HG02973 (cell line): ENCODE results near the gene PACRG.

Experiments
- ATAC-seq: cut with Tn5 transposase; IDR thresholded peaks from one replicate; pipeline ENCODE4 v1.9.1; 2021; ENCODE audit warnings: moderate library complexity; ENCODE audit not compliant: unreplicated experiment

PACRG gene

DNA sequence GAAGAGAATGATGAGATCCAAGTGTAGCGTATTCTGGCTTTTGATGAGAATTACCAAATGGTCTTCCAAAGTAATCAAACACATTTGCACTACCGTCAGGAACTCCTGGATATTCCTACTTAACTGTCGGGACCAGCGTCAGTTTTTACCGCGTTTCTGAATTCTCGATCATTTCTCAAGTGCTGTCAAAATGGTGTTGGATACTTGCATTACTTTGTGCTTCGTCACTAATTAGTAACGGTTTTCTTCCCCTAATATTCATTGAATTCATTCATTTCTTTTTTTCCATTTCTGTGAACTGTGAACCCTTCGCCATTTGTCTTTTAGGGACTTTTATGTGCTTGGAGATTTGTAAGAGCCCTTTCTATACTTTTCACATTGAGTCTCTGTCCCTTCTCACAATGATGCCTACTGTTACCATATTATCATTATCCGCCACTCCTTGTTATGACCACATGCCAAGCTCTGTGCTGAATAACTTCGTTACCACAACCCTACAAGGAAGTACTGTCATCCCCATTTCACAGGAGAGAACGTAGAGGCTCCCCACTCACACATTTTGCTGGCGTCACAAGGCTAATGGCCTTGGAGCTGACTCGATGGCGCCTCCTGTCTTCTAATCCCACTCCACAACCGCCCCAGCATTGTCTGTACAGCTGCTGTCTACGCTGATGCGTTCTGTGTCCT lies 612.6 kb downstream of the PACRG start:
- no peak for ATAC-seq

DNA sequence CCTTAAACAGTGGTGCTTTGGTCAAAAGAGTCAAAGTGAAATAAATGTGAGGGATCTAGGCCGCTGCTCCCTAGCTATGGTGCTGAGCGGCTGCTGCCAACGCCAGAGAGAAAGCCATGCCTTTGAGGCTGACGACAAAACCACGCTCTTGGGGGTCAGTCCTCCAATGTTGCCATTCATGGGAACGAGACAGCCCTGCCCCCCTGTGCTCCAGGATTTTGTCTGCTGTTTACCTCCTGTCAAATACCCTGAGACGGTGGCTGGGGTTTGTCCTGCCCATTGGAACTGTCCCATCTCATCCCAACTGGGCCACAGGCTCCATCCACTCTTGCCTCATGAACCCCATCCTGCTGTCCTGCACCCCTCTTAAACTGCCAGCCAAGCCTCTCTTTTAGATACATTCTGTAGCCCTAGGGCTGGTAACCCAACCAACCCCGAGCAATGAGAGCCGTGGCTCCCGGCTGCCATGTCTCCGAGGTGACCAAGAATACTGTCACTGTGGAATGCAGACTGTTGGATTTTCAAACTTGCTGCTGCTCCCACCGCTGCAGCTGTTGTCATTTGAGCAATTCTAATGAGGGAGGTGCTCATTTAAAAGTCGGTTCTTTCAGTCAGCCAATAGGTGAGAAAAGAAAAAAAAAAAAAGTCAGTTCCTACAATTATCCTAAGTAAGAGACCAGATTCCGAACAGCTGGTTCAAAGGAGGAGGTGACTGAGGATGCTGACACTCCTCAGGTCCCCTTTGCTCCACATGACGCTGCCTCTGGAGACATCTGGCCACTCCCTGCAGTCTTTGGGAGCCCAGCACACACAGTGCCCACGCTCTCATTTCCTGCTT lies 613.7 kb downstream of the PACRG start:
- no peak for ATAC-seq

DNA sequence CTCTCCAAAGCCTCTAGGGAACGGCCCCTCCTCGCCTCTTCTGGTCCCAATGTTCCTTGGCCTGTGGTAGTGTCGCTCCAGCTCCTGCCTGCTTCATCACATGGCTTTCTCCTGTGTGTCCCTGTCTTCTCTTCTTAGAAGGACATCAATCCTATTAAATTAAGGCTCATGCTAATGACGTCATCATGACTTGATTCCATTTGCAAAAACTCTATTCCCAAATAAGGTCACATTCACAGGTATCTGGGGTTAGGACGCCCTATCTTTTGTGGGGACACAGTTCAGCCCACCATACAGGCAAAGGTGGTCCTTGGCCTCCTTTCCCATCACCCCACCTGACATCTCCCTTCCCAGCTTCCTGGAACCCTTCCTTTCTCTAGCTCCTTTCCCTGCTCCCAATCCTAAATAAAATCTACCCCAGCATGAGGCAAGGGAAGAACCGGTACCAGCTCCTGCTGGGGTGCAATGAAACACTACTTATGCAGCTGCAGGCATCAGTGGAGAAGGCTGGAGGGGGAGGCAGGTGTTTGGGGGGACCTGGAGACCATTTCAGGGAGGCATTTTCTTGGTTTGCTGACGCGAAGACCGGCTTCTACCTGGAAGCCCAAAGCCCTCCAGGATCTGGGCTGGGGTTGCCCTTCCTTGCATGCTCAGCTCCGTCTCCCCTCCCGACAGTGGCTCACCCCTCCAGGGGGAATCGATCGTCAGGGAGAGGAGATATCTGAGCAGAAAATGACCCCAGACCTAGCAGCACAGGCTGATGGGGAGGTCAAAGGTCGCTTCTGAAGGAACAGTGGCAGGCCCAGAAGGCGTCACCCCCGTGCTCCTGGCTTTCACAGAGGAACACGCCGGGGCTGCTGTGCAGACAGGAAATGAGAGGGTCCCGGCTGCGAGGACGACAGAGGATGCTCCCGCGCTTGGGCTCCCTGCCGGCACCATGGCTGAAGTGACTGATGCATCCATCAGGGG lies 615.1 kb downstream of the PACRG start:
- no peak for ATAC-seq

DNA sequence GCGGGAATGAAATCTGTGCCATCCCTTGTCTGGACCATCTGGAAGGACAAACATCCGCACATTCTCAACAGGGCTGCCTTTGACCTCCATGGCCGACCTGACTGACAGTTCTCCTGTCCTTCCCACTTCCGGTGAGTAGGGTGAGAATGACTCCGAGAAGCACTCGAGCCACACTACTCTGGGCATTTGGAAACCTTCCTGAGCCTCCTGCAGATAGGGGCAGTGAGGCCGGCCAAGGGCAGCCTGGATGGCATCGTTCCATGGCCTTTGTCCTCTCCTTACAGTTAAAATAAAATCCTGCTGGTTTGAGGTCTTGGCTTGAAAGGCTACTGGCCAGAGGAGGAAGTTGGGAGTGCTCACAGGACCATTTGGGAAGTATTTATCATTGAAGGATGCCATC lies 615.8 kb downstream of the PACRG start:
- no peak for ATAC-seq

DNA sequence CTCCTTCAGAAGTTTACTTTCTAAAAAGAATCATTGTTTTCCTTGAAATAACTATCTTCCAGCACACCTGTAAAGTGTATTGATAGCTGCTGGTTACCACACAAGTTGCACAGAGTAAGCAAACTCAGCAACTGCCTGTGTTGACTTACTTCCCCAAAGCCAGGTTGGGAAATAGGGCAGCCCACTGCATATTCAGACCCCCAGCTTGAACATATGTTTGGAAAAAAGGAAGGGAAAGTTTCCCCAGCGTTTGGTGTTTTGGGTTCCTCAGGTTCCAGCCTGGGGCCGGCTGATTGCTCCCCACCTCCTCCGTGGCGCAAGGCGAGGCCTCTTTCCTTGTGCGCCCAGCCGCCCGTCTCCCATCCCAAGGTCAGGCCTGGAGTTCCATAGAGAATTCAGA lies 616.6 kb downstream of the PACRG start:
- ATAC-seq: no peak

DNA sequence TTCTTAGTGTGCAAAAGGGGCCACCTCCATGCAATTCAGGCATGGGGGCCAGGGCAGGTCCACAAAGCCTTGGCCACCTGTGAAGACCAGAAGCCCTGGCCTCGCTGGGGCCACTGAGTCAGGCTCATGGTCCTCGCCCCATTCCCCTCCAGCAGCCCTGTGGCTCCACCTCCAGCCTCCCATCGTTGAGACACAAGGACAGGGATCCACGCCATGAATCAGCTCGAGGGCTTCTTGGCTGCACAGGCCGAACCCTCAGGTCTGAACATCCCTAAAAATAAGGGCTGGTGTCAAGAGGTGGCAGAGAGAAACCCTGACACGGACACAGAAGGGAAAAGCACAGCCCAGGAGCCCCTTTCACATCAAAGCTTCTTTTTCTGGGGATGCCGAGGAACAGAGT lies 618.2 kb downstream of the PACRG start:
- ATAC-seq: no peak

DNA sequence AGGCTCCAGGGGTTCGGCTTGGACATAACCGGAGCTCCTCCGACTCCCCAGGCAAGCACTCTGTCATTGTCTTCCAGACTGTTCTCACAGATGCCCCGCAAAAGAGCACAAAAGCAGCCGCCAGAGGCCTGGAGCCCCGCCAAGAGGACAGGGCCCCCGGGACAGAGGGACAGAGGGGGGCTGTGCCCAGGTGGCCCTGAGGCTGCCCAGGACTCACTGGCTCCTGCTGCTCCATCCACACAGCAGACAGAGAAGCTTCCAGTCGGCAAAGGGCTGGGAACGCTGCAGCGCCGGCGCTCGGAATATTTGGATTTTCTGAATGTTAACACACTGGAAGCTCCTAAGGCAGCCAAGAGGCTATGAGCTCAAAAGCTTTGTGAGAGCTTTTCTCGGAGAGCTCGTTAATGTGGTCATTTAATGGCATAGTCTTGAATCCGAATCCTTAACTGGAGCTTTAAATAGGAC lies 618.8 kb downstream of the PACRG start:
- ATAC-seq: no peak

DNA sequence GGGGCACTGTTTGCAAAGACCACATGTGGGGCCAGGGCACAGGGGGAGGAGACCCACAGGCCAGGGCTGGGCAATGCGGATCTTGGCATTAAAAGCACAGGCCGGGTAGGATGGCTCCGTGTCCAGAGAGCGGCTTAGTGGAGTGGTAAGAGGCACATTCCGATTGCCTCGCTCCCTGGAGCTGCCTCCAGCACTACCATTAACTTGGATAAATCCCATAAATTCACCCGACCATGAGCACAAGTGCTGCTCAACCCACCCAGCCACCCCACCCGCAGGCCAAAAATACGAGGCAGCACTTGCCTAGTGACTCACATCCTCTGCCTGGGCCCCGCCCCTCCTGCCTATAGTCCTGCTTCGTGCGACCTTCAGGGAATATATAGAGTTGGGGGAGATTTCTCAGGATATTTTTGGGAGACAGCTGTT lies 619.3 kb downstream of the PACRG start:
- ATAC-seq: no peak

DNA sequence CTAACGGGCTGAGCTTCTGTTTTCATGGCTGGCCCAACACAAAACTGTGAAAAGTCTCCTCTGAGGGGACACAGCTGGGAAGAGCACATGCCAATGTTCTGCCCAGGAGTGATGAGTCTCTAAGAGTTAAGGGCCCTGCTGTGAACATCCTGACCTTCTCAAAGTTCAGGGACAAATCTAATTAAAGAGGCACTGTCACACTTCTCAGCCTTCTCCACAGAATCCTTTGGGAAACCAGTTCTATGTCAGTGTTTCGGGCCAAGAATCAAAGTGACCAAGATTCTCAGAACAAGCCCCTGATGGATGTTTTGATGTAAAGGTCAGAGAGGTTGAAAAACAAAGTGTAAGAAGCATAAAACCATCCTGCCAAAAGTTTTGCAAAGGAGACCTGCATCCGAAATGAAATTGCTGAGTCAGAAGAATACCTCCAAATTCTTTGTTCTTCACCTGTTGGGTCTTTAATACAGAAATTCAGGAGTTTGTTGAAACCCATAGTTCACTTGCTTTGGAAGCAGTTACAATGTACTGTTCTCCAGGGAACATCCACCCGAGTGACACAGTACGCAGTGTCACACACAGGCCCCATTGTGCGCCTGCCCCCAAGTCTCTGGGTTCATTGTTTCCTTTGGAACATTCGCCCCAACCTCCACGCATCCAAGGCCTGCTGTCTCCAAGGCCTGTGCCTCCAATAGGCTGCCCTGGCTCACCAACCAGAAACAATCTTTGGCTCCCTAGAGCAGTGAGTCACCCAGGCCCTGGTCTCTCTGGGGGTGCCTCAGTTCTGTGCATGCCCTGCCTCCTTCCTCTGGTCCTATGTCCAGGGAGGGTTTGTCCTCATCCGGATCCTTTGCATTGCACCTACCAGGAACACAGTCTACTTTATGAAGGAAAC lies 621.3 kb downstream of the PACRG start:
- ATAC-seq: no peak

DNA sequence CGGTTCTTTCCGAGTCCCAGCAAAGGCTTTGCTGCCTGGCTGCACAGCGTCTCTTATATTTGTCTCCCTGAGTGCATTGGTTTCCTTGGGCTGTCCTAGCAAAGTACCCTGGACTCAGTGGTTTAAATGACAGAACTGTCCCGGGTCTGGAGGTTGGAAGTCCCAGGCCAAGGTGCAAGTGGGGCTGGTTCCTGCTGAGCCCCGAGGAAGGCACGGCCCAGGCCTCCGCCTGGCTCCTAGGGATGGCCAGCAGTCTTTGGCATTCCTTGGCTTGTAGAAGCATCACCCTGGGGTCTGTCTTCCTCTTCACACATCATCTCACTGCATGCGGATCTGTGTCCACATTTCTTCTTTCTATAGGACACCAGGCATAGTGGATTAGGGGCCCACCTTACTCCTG lies 621.9 kb downstream of the PACRG start:
- no peak for ATAC-seq

DNA sequence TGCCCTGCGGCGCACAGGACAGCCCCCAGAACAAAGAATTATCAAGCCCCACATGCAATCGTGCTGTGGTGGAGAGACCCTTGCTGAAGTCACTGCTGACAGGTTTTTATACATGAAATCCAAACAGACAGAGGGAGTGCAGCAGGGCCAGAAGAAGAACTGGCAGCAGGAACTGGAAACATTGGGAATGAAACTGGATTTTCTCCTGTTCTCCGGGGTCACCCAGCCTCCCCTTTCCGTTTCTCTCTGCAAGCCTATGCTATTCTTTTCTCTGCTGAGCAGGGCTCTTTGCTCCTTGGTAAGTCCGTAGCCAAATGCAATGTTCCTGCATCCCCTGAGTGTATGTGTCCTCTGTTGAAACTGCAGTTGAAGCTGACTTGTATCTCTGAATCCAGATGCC lies 623.2 kb downstream of the PACRG start:
- no peak for ATAC-seq

DNA sequence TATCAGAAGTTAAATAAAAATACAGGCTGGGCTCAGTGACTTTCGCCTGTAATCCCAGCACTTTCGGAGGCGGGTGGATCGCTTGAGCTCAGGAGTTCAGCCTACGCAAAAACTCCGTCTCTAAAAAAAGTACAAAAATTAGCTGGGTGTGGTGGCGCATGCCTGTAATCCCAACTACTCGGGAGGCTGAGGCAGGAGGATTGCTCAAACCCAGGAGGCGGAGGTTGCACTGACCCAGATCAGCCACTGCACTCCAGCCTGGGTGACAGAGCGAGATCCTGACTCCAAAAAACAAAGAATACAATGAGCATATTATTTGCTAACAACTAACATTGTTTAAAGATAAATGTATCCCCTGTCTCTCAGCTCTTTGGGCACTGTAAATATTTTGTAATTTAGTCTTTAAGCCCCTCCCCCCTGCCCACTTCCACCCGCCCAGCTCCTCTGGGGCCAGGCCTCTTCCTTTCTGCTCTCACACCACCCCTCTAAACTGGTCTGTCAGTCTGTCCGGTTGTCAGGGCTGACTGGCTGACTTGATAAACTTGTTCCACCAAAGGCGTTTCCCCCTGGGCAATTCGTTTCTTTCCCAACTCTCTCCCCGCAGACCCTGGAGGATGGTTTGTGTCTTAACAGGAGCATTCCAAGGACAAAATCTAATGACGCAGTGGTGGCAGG lies 624.4 kb downstream of the PACRG start:
- no peak for ATAC-seq

DNA sequence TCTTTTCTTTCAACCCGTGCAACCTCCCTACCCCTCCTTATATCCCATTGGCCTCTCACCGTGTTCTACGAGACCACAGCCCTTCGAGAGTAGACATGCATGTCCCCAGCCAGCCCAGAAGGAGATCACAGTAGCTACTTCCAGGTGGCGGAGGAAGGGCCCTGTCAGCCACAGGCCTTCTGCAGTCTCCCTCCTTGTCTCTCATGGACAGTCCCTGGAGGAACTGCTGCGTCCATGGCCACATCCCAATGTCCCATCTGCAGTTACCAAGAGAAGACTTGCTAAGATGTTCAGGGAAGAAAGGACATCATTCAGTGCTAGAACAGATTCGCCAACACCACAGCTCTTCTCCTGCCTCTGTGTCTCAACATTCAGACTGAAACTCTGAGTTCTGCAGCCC lies 625.2 kb downstream of the PACRG start:
- ATAC-seq: no peak

DNA sequence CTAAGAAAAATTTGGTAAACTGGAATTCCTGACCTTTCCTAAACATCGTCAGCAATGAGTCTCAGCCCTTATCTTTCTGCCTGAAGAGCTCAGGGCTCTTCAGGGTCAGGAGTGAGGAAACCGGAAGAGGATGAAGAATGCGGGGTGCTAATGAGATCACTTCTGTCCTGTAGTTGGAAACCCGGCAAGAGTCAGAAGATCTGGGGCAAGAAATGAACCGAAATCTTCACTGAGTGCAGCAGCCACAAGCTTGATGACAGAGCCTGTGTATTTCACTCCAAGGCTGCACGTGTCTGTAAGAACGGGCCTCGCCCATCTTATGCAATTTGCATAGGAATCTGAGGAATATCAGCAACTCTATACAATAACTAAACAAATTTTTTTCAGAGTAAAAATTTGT lies 626.3 kb downstream of the PACRG start:
- ATAC-seq: no peak

DNA sequence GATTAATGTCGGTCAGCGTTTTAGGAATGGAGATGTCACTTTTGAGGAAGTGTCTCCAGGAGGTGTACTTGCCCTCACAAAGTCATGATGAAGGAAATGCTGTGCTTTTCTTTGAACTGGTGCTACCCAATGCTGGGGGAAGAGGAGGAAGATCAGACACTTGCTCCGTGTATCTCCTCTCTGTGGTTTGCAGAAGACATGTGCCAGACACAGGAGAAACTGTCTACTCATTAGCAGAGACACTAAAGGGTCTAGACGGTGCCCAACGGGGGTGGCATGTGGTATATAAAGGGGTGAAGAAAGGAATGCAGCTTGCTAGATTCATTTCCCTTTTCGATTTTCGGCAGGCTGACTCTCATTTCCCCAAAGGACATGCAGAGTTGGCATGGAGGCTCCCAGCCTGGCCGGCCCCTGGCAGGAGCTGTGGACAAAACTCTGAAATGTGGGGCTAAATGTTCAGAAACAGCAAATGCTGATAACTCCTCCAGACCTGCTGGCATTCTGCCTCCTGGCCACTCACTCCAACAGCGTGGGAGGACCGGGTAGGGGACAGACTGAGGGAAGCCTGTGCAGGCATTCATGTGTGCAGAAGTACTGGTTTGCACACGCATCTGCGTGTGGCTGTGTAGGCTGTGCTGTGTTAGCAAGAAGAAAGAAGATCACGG lies 627.1 kb downstream of the PACRG start:
- peak; percentile 82 for ATAC-seq

DNA sequence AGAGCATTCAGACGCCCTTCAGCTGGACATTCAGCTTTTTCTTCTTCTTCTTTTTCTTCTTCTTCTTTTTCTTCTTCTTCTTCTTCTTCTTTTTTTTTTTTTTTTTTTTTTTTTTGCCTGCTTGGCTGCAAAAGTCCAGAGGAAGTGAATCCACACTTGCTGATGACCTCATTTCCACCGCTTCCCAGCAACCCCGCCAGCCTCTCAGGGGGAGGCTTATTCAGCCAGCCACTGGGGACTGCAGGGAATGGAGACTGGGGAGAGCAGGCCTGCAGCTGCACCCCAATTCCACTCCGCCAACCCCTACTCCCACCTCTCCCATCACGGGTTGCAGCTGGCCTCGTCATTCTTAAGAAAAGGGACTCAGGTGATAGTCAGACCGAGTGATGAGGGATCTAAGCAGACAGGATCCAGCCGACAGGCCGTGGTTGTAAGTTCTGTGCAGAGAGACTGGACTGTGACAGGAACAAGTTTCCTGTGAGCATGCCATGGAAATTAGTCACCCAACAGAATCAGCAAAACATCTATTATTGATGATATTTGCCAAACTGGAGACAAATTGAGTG lies 627.7 kb downstream of the PACRG start:
- peak; percentile 26 for ATAC-seq

DNA sequence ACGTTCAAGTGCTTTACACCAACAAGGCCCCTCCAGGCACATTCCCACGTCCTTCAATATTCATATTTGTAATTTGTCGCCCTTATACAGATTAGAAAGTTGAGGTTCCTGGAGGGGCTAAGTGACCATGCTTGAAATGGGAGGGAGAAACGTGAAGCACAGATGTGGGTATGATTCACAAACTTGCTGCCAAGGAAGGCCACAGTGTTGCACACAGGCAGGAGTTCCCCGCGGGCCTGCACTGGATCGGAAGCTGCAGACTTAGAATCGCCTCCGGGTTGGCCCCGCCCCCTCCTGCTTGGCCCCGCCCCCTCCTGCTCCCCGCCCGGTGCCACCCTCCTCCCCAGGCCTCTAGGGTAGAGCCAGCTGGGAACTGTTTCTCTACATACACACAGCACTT lies 628.5 kb downstream of the PACRG start:
- ATAC-seq: no peak

DNA sequence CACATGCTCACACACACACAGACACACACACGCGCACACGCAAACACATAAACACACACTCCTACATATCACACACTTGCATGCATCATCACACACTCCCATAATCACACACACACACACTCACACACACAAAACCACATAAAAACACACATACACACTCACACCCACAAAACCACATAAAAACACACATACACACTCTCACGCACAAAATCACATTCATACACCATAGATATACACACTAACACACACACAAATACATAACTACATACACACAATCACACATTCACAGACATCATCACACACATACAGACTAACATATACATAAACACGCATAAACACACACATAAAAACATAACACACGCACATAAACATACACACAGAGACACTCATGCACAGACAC lies 629.0 kb downstream of the PACRG start:
- ATAC-seq: no peak

DNA sequence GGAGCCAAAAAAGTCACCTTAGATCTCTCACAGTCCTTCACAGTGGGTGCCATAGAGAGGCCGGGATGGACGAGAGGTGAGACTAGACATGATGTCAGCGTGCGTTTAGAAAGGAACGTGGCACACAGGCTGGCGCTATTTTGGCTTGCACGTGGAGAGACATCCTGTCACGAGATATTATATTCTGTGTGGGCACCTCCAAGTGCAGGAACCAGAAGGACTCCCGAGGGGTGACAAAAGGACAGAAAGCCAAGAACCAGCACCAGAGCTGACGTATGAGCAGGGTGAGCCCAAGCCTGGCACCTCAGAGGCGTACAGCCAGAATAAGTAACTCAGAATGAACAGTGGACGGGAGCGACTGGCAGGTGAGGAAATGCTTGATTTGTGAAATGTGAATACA lies 636.9 kb downstream of the PACRG start:
- ATAC-seq: no peak
